Activated B cell treated with CpG ODN at 0.5 μM for 24 hours (primary cell): Measurements from ENCODE around the gene TENM4. TPM values are rescaled to one million over a fixed set of nuclear protein-coding genes. Genes with fewer than 3 reads are reported as not detected.

ENCODE experiments used
- ATAC-seq: fragments of 200-7000 bp; cut with Tn5 transposase; one replicate; pipeline ENCODE4 v1.10.0; 2021; ENCODE audit warnings: low read depth, mild to moderate bottlenecking, moderate library complexity
- CTCF ChIA-PET: fragments of 350-600 bp; sonication (Branson Sonifier 250); formaldehyde crosslinking; loops from one replicate; lab custom pipeline; 2021; ENCODE audit warnings: antibody characterized with exemption; lab: Charles Lee
- POLR2A ChIA-PET: fragments of 350-600 bp; sonication (Branson Sonifier 250); formaldehyde crosslinking; loops from one replicate; lab custom pipeline; 2021; ENCODE audit warnings: antibody characterized with exemption; lab: Charles Lee
- DNase-seq: peaks from one replicate; pipeline ENCODE4 v3.0.0; 2022
- H3K27ac Mint-ChIP-seq: one replicate; pipeline ENCODE4 v1.8.0; 2020; ENCODE audit warnings: mixed read lengths
- H3K27me3 Mint-ChIP-seq: one replicate; pipeline ENCODE4 v1.8.0; 2021; ENCODE audit warnings: mixed read lengths
- H3K36me3 Mint-ChIP-seq: one replicate; pipeline ENCODE4 v1.8.0; 2021; ENCODE audit warnings: low read depth, mixed read lengths
- H3K4me1 Mint-ChIP-seq: one replicate; pipeline ENCODE4 v1.8.0; 2021; ENCODE audit warnings: mixed read lengths
- H3K4me3 Mint-ChIP-seq: one replicate; pipeline ENCODE4 v1.8.0; 2020; ENCODE audit warnings: mild to moderate bottlenecking, mixed read lengths
- H3K9me3 Mint-ChIP-seq: one replicate; pipeline ENCODE4 v1.8.0; 2020; ENCODE audit warnings: mixed read lengths
- CTCF ChIP-seq: fragments of 200-600 bp; IDR thresholded peaks from one replicate; pipeline ENCODE4 v1.8.0; 2022; ENCODE audit warnings: antibody characterized with exemption, mild to moderate bottlenecking
- intact Hi-C: fragments of 100-400 bp; cut with micrococcal nuclease; formaldehyde crosslinking; loops from one replicate; pipeline ENCODE4 v1.15.1; 2024
- total RNA-seq: library from RNA; stranded (reverse); gene quantifications from 2 replicates; pipeline ENCODE4 v1.2.3, GENCODE V29; 2022

Gene TENM4
- total RNA-seq, 1 donor from 2014 or later, result 2.4 TPM

- Mint-ChIP-seq H3K4me1 (no peaks in the 10 kb centered on the region), H3K9me3 (no peaks in the 10 kb centered on the region), H3K27ac (no peak overlapping the region), H3K4me3 (no peak overlapping the region), H3K27me3 (no peaks in the 10 kb centered on the region), H3K36me3 (no peaks in the 10 kb centered on the region)
- DNase-seq (no peak), ATAC-seq (no peak)
- ChIA-PET POLR2A (no interaction called here), CTCF (no interaction called here)
- intact Hi-C loops, result no loop called here
- TF ChIP-seq CTCF, result no peak
Observed at GRCh38 chr11:78737891-78738290, 702.9 kb downstream of the TENM4 start.

DNA sequence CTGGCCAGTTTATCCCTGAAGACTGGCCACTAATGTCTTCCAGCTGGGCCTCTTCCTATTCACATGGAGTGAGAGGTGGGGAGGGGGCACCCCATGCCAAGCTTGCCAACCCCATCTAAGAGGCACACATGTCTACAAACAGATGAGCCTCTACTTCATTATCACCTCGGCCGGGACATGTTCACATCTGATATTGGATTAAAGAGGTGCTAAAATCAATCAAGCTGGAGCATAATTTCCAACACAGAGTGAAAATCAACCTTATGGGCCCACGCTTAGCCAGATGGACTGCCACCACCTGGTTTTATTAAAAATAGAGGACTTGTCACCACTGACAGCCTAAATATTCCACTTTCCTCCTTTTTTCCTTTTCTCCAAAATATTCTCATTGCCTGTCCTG lies 703.5 kb downstream of the TENM4 start:
- TF ChIP-seq CTCF, result no peak
- H3K9me3 Mint-ChIP-seq, result no peaks in the 10 kb centered on the region
- DNase-seq (no peak), ATAC-seq (no peak)
- no peak overlapping the region for H3K27ac Mint-ChIP-seq
- no peaks in the 10 kb centered on the region for H3K36me3 Mint-ChIP-seq
- no peaks in the 10 kb centered on the region for H3K4me1 Mint-ChIP-seq
- intact Hi-C loops, result no loop called here
- no peaks in the 10 kb centered on the region for H3K27me3 Mint-ChIP-seq
- ChIA-PET CTCF (no interaction called here), POLR2A (no interaction called here)
- H3K4me3 Mint-ChIP-seq, result no peak overlapping the region

DNA sequence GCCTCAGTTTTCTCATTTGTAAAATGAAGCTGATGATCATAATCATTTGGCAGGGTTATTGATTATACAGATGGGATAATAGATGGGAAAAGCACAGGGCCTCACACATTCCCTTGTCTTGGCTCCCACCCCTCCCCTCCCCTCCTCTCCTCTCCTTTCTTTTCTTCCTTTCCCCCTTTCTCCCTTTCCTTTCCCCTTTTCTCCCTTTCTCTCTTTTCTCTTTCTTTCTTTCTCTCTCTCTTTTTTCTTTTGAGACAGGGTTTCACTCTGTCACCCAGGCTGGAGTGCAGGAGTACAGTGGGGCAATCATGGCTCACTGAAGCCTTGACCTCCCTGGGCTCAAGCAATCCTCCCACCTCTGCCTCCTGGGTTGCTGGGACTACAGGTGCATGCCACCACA lies 705.1 kb downstream of the TENM4 start:
- no peak overlapping the region for H3K27ac Mint-ChIP-seq
- H3K27me3 Mint-ChIP-seq, result peaks cover 2% of the 10 kb centered on the region
- no peaks in the 10 kb centered on the region for H3K4me1 Mint-ChIP-seq
- no peaks in the 10 kb centered on the region for H3K36me3 Mint-ChIP-seq
- intact Hi-C loops, result no loop called here
- ATAC-seq (no peak), DNase-seq (no peak)
- no peaks in the 10 kb centered on the region for H3K9me3 Mint-ChIP-seq
- CTCF ChIA-PET, result no interaction called here
- POLR2A ChIA-PET, result no interaction called here
- no peak overlapping the region for H3K4me3 Mint-ChIP-seq
- no peak for TF ChIP-seq CTCF

DNA sequence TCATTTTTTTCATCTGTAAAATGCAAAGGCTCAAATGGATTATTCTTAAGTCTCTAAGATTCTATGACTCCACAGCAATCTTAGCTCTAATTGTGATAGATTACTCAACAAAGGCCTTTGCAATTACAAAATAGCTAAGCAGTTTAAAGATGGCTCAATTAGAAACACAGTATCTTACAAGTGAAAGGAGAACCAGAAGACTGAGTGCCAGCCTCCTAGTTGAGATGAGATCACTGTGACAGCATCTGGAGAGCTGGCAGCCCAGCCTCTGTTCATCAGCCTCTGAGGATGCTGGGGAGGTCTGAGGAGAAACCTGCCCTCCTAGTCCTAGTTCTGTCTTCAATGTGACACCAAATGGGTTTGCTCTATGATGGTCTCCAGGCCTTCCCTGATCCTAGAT lies 707.8 kb downstream of the TENM4 start:
- intact Hi-C loops, result no loop called here
- Mint-ChIP-seq H3K4me3 (no peak overlapping the region), H3K27ac (no peak overlapping the region), H3K36me3 (no peaks in the 10 kb centered on the region), H3K9me3 (no peaks in the 10 kb centered on the region), H3K4me1 (no peaks in the 10 kb centered on the region), H3K27me3 (peaks cover 2% of the 10 kb centered on the region)
- ChIA-PET POLR2A (no interaction called here), CTCF (no interaction called here)
- no peak for TF ChIP-seq CTCF
- DNase-seq, result no peak
- ATAC-seq, result no peak

GRCh38 chr11:78732246-78732645 lies 708.6 kb downstream of the TENM4 start:
- POLR2A ChIA-PET, result no interaction called here
- DNase-seq (no peak), ATAC-seq (no peak)
- Mint-ChIP-seq H3K9me3 (no peaks in the 10 kb centered on the region), H3K36me3 (no peaks in the 10 kb centered on the region), H3K27me3 (peaks cover 2% of the 10 kb centered on the region), H3K27ac (no peak overlapping the region), H3K4me3 (no peak overlapping the region), H3K4me1 (no peaks in the 10 kb centered on the region)
- TF ChIP-seq CTCF, result no peak
- intact Hi-C loops, result no loop called here
- CTCF ChIA-PET, result no interaction called here
